ENCODE data around the gene PRIMA1. TPM values are rescaled to one million over a fixed set of nuclear protein-coding genes. Genes with fewer than 3 reads are reported as not detected.

The PRIMA1 gene
- total and polyA plus RNA-seq, 4 donors: 0.38 to 8.9 (median 3.7) TPM

- no peaks in the 10 kb centered on the region for H3K9me3 ChIP-seq (ENCODE audit: control insufficient read depth, low read length)
- no peaks in the 10 kb centered on the region for H3K4me1 ChIP-seq (ENCODE audit: control insufficient read depth in 1 of 2, insufficient read depth in 2 of 2, low read length in 2 of 2)
- intact Hi-C loops (cut with DNase I): no loop called here
- H3K27ac ChIP-seq (ENCODE audit: low read depth in 1 of 2, low read length in 2 of 2): no peak overlapping the region
- no peak overlapping the region for H3K4me3 ChIP-seq (ENCODE audit: low read length in 2 of 2)
- peak in 1 of 2 donors; percentile 59 for DNase-seq
- WGBS, 2 donors: 72 to 74% methylated on average over 8 of the region's 8 CpGs
- H3K27me3 ChIP-seq (ENCODE audit: control insufficient read depth in 1 of 2, insufficient read depth in 2 of 2, low read length in 1 of 2): no peaks in the 10 kb centered on the region
- no peak for ATAC-seq (ENCODE audit: low FRiP score)
- no peaks in the 10 kb centered on the region for H3K36me3 ChIP-seq (ENCODE audit: control insufficient read depth in 1 of 2, insufficient read depth in 2 of 2, low read length in 1 of 2)
These were observed 43.4 kb downstream of the PRIMA1 start for GRCh38 chr14:93744876-93745275.

DNA sequence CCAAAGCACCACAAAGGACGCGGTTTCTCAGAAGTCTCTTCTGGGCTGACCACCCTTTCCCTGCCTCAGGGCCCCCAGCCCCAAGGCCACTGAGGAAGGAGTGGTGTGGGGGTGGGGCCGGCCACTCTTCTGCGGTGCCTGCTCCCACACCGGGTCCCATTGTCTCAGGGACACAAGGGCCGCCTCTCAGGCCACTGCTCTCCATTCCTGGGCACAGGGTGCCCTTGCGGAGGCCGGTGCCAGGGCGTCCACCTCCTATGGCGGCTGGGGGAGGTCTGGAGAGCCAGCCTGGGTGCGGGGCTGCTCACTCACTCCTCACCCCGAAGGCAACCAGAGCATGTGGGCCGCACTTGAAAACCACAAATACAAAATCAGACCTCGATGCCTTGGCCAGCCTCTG lies 44.1 kb downstream of the PRIMA1 start:
- no peaks in the 10 kb centered on the region for H3K4me1 ChIP-seq (ENCODE audit: control insufficient read depth in 1 of 2, insufficient read depth in 2 of 2, low read length in 2 of 2)
- H3K9me3 ChIP-seq (ENCODE audit: control insufficient read depth, low read length): no peaks in the 10 kb centered on the region
- no peak overlapping the region for H3K27ac ChIP-seq (ENCODE audit: low read depth in 1 of 2, low read length in 2 of 2)
- ATAC-seq (ENCODE audit: low FRiP score) (no peak), DNase-seq (peak in 1 of 2 donors; percentile 43)
- no peaks in the 10 kb centered on the region for H3K27me3 ChIP-seq (ENCODE audit: control insufficient read depth in 1 of 2, insufficient read depth in 2 of 2, low read length in 1 of 2)
- no peaks in the 10 kb centered on the region for H3K36me3 ChIP-seq (ENCODE audit: control insufficient read depth in 1 of 2, insufficient read depth in 2 of 2, low read length in 1 of 2)
- WGBS, 2 donors: 83 to 84% methylated on average over 12 to 14 of the region's 14 CpGs
- H3K4me3 ChIP-seq (ENCODE audit: low read length in 2 of 2): no peak overlapping the region
- intact Hi-C loops (cut with DNase I): no loop called here

DNA sequence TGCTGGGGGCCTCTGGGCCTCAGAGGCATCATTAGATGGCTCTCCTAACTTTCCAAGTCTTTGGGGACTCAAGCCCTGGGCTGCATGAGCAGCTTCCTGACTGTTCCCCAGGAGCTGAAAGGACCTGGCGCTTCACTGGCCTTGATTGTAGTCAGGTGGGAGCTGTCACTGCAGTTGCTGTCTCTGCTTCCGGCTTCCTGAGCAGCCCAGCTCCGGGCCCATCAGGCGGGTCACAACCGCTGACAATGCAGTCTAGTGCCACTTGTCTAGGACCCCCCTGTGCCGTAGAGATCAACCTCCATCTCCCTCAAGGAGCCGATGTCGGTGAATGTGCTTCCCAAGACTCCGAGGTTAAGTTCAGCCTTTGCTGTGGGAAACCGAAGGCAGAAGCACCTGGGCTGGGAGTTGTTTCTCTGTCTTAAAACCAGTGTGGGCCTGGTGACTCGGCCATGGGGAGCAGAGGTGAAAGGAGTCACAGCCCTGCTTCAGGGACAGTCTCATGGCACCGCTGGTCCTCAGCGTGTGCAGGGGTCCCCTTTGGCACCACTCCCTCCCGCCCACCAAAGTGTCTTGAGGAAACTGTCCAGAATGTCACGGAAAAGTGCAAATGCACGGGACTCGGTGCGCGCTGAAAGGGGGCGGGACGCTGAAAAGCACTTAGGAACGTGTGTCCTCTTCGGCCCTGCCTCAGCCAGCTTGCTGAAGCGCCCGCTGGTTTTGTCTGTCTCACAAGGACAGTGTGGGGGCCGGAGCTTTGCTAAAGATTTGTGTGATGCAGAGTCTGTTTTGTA lies 44.8 kb downstream of the PRIMA1 start:
- intact Hi-C loops (cut with DNase I): no loop called here
- H3K36me3 ChIP-seq (ENCODE audit: control insufficient read depth in 1 of 2, insufficient read depth in 2 of 2, low read length in 1 of 2): no peaks in the 10 kb centered on the region
- DNase-seq: peak in 1 of 2 donors; percentile 75
- no peak overlapping the region for H3K27ac ChIP-seq (ENCODE audit: low read depth in 1 of 2, low read length in 2 of 2)
- H3K4me3 ChIP-seq (ENCODE audit: low read length in 2 of 2): no peak overlapping the region
- H3K27me3 ChIP-seq (ENCODE audit: control insufficient read depth in 1 of 2, insufficient read depth in 2 of 2, low read length in 1 of 2): no peaks in the 10 kb centered on the region
- no peaks in the 10 kb centered on the region for H3K9me3 ChIP-seq (ENCODE audit: control insufficient read depth, low read length)
- WGBS, 2 donors: 92 to 93% methylated on average over 26 of the region's 26 CpGs
- no peak for ATAC-seq (ENCODE audit: low FRiP score)
- no peaks in the 10 kb centered on the region for H3K4me1 ChIP-seq (ENCODE audit: control insufficient read depth in 1 of 2, insufficient read depth in 2 of 2, low read length in 2 of 2)

- H3K27me3 ChIP-seq (ENCODE audit: control insufficient read depth in 1 of 2, insufficient read depth in 2 of 2, low read length in 1 of 2): no peaks in the 10 kb centered on the region
- no peak overlapping the region for H3K27ac ChIP-seq (ENCODE audit: low read depth in 1 of 2, low read length in 2 of 2)
- no peaks in the 10 kb centered on the region for H3K4me1 ChIP-seq (ENCODE audit: control insufficient read depth in 1 of 2, insufficient read depth in 2 of 2, low read length in 2 of 2)
- DNase-seq (no peak), ATAC-seq (ENCODE audit: low FRiP score) (no peak)
- intact Hi-C loops (cut with DNase I): no loop called here
- no peaks in the 10 kb centered on the region for H3K9me3 ChIP-seq (ENCODE audit: control insufficient read depth, low read length)
- 72 to 81% methylated on average over 8 of the region's 8 CpGs for WGBS, 2 donors
- H3K4me3 ChIP-seq (ENCODE audit: low read length in 2 of 2): no peak overlapping the region
- H3K36me3 ChIP-seq (ENCODE audit: control insufficient read depth in 1 of 2, insufficient read depth in 2 of 2, low read length in 1 of 2): no peaks in the 10 kb centered on the region
These were observed 45.5 kb downstream of the PRIMA1 start for GRCh38 chr14:93742761-93743160.

GRCh38 chr14:93741556-93742230 lies 46.6 kb downstream of the PRIMA1 start:
- intact Hi-C loops (cut with DNase I): no loop called here
- ATAC-seq (ENCODE audit: low FRiP score): no peak
- DNase-seq: no peak
- 89 to 93% methylated on average over 12 of the region's 12 CpGs for WGBS, 2 donors
- no peaks in the 10 kb centered on the region for H3K4me1 ChIP-seq (ENCODE audit: control insufficient read depth in 1 of 2, insufficient read depth in 2 of 2, low read length in 2 of 2)
- H3K27me3 ChIP-seq (ENCODE audit: control insufficient read depth in 1 of 2, insufficient read depth in 2 of 2, low read length in 1 of 2): no peaks in the 10 kb centered on the region
- H3K36me3 ChIP-seq (ENCODE audit: control insufficient read depth in 1 of 2, insufficient read depth in 2 of 2, low read length in 1 of 2): no peaks in the 10 kb centered on the region
- no peak overlapping the region for H3K27ac ChIP-seq (ENCODE audit: low read depth in 1 of 2, low read length in 2 of 2)
- H3K4me3 ChIP-seq (ENCODE audit: low read length in 2 of 2): no peak overlapping the region
- H3K9me3 ChIP-seq (ENCODE audit: control insufficient read depth, low read length): no peaks in the 10 kb centered on the region

- no peak overlapping the region for H3K4me3 ChIP-seq (ENCODE audit: low read length in 2 of 2)
- intact Hi-C loops (cut with DNase I): no loop called here
- H3K4me1 ChIP-seq (ENCODE audit: control insufficient read depth in 1 of 2, insufficient read depth in 2 of 2, low read length in 2 of 2): no peaks in the 10 kb centered on the region
- H3K27ac ChIP-seq (ENCODE audit: low read depth in 1 of 2, low read length in 2 of 2): no peak overlapping the region
- ATAC-seq (ENCODE audit: low FRiP score) (no peak), DNase-seq (no peak)
- no peaks in the 10 kb centered on the region for H3K9me3 ChIP-seq (ENCODE audit: control insufficient read depth, low read length)
- H3K36me3 ChIP-seq (ENCODE audit: control insufficient read depth in 1 of 2, insufficient read depth in 2 of 2, low read length in 1 of 2): no peaks in the 10 kb centered on the region
- 59 to 63% methylated on average over 11 of the region's 11 CpGs for WGBS, 2 donors
- no peaks in the 10 kb centered on the region for H3K27me3 ChIP-seq (ENCODE audit: control insufficient read depth in 1 of 2, insufficient read depth in 2 of 2, low read length in 1 of 2)
These were observed 50.7 kb downstream of the PRIMA1 start for GRCh38 chr14:93737634-93738033.

GRCh38 chr14:93736378-93737014 lies 51.8 kb downstream of the PRIMA1 start:
- whole genome bisulfite sequencing, 2 donors: 77 to 81% methylated on average over 10 of the region's 10 CpGs
- no peak for ATAC-seq (ENCODE audit: low FRiP score)
- Histone ChIP-seq H3K4me1 (ENCODE audit: control insufficient read depth in 1 of 2, insufficient read depth in 2 of 2, low read length in 2 of 2) (no peaks in the 10 kb centered on the region), H3K4me3 (ENCODE audit: low read length in 2 of 2) (no peak overlapping the region), H3K27ac (ENCODE audit: low read depth in 1 of 2, low read length in 2 of 2) (no peak overlapping the region), H3K27me3 (ENCODE audit: control insufficient read depth in 1 of 2, insufficient read depth in 2 of 2, low read length in 1 of 2) (no peaks in the 10 kb centered on the region), H3K36me3 (ENCODE audit: control insufficient read depth in 1 of 2, insufficient read depth in 2 of 2, low read length in 1 of 2) (no peaks in the 10 kb centered on the region), H3K9me3 (ENCODE audit: control insufficient read depth, low read length) (no peaks in the 10 kb centered on the region)
- intact Hi-C loops (cut with DNase I): no loop called here
- DNase-seq: peak in 1 of 2 donors; percentile 21

- 91 to 93% methylated on average over 12 of the region's 12 CpGs for WGBS, 2 donors
- intact Hi-C loops (cut with DNase I): loop anchor here in 1 of 2 donors (2.0 kb wide), 1 partner anchor 54 kb away; the partner anchor contains the start of gene PRIMA1
- Histone ChIP-seq H3K27me3 (ENCODE audit: control insufficient read depth in 1 of 2, insufficient read depth in 2 of 2, low read length in 1 of 2) (no peaks in the 10 kb centered on the region), H3K4me1 (ENCODE audit: control insufficient read depth in 1 of 2, insufficient read depth in 2 of 2, low read length in 2 of 2) (no peaks in the 10 kb centered on the region), H3K36me3 (ENCODE audit: control insufficient read depth in 1 of 2, insufficient read depth in 2 of 2, low read length in 1 of 2) (no peaks in the 10 kb centered on the region), H3K9me3 (ENCODE audit: control insufficient read depth, low read length) (no peaks in the 10 kb centered on the region), H3K27ac (ENCODE audit: low read depth in 1 of 2, low read length in 2 of 2) (no peak overlapping the region), H3K4me3 (ENCODE audit: low read length in 2 of 2) (no peak overlapping the region)
- ATAC-seq (ENCODE audit: low FRiP score): no peak
- DNase-seq: peak in 1 of 2 donors; percentile 5
These were observed 53.1 kb downstream of the PRIMA1 start for GRCh38 chr14:93735206-93735605.

Data from aorta (tissue), 5 donors.